ENCODE data around the gene RAD51B.

DNA sequence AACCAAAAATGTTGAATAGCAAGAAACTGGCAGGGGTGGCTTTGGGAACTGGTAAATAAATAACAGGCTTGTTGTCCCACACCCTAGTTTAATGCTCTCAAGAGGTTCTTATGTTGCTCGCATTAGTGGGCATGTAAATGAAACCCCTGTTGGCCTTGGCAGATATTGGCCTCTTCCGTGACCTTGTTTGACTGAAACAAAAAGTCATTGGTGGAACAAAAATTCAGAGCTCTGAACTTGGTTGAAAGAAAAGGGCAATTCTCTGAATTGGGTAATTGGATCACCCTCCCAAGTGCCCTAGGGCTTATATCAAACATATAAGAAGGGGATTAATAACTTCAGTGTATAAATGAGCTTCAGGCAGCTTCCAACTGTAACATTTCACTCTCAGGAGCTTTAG, 547.1 kb downstream of the RAD51B start:
- TF ChIP-seq, protein P1, sequence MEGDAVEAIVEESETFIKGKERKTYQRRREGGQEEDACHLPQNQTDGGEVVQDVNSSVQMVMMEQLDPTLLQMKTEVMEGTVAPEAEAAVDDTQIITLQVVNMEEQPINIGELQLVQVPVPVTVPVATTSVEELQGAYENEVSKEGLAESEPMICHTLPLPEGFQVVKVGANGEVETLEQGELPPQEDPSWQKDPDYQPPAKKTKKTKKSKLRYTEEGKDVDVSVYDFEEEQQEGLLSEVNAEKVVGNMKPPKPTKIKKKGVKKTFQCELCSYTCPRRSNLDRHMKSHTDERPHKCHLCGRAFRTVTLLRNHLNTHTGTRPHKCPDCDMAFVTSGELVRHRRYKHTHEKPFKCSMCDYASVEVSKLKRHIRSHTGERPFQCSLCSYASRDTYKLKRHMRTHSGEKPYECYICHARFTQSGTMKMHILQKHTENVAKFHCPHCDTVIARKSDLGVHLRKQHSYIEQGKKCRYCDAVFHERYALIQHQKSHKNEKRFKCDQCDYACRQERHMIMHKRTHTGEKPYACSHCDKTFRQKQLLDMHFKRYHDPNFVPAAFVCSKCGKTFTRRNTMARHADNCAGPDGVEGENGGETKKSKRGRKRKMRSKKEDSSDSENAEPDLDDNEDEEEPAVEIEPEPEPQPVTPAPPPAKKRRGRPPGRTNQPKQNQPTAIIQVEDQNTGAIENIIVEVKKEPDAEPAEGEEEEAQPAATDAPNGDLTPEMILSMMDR (IDR thresholded peaks at IDR 0.05): no peak
- TF ChIP-seq POLR2A (IDR thresholded peaks at IDR 0.05) (no peak), POLR2AphosphoS5 (IDR thresholded peaks at IDR 0.05; ENCODE audit: insufficient read depth in 1 of 2, low read depth in 1 of 2) (no peak)

Measured in vagina (tissue), 2 donors.